ENCODE data around the gene TRAPPC3.

TRAPPC3 gene

DNA sequence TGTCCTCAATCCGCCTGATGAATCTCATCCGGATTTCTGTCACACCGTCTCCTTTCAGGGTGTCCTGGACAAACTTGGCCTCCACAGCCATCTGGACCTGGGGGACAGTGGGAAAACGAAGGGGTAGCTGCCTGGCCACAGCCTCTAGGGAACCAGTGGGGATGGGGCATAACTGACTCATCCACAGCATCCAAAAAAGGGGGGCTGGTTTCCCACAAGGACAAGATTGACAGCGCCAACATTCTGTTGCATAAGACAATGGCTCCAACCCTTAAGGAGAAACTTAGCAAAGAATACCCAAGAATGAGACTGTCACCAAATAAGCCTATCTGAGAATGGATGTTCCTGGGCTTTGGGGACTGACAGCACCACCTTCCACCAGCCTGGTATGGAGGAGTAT lies 12.1 kb downstream of the TRAPPC3 start:
- TF ChIP-seq GABPA (IDR thresholded peaks at IDR 0.05; ENCODE audit: low read depth) (no peak), SPI1 (IDR thresholded peaks at IDR 0.05; ENCODE audit: borderline replicate concordance, low read depth) (no peak), POLR2AphosphoS5 (IDR thresholded peaks at IDR 0.05; ENCODE audit: low read depth) (no peak)
- TF ChIP-seq, protein P1, sequence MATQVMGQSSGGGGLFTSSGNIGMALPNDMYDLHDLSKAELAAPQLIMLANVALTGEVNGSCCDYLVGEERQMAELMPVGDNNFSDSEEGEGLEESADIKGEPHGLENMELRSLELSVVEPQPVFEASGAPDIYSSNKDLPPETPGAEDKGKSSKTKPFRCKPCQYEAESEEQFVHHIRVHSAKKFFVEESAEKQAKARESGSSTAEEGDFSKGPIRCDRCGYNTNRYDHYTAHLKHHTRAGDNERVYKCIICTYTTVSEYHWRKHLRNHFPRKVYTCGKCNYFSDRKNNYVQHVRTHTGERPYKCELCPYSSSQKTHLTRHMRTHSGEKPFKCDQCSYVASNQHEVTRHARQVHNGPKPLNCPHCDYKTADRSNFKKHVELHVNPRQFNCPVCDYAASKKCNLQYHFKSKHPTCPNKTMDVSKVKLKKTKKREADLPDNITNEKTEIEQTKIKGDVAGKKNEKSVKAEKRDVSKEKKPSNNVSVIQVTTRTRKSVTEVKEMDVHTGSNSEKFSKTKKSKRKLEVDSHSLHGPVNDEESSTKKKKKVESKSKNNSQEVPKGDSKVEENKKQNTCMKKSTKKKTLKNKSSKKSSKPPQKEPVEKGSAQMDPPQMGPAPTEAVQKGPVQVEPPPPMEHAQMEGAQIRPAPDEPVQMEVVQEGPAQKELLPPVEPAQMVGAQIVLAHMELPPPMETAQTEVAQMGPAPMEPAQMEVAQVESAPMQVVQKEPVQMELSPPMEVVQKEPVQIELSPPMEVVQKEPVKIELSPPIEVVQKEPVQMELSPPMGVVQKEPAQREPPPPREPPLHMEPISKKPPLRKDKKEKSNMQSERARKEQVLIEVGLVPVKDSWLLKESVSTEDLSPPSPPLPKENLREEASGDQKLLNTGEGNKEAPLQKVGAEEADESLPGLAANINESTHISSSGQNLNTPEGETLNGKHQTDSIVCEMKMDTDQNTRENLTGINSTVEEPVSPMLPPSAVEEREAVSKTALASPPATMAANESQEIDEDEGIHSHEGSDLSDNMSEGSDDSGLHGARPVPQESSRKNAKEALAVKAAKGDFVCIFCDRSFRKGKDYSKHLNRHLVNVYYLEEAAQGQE (IDR thresholded peaks at IDR 0.05; ENCODE audit: insufficient replicate concordance, low read depth): no peak
- TF ChIP-seq, protein P2, sequence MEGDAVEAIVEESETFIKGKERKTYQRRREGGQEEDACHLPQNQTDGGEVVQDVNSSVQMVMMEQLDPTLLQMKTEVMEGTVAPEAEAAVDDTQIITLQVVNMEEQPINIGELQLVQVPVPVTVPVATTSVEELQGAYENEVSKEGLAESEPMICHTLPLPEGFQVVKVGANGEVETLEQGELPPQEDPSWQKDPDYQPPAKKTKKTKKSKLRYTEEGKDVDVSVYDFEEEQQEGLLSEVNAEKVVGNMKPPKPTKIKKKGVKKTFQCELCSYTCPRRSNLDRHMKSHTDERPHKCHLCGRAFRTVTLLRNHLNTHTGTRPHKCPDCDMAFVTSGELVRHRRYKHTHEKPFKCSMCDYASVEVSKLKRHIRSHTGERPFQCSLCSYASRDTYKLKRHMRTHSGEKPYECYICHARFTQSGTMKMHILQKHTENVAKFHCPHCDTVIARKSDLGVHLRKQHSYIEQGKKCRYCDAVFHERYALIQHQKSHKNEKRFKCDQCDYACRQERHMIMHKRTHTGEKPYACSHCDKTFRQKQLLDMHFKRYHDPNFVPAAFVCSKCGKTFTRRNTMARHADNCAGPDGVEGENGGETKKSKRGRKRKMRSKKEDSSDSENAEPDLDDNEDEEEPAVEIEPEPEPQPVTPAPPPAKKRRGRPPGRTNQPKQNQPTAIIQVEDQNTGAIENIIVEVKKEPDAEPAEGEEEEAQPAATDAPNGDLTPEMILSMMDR (IDR thresholded peaks at IDR 0.05; ENCODE audit: insufficient read depth, low read length): no peak
- no peaks in the 10 kb centered on the region for H3K27me3 ChIP-seq (ENCODE audit: insufficient read depth, poor library complexity, severe bottlenecking)
- H3K27ac ChIP-seq (replicated peaks): no peak overlapping the region

GRCh38 chr1:36136535-36136934 lies 12.8 kb downstream of the TRAPPC3 start:
- no peak overlapping the region for H3K27ac ChIP-seq (replicated peaks)
- H3K4me3 ChIP-seq (replicated peaks; ENCODE audit: insufficient read depth, low read length): no peak overlapping the region
- TF ChIP-seq POLR2AphosphoS5 (IDR thresholded peaks at IDR 0.05; ENCODE audit: low read depth) (no peak), GABPA (IDR thresholded peaks at IDR 0.05; ENCODE audit: low read depth) (no peak), SPI1 (IDR thresholded peaks at IDR 0.05; ENCODE audit: borderline replicate concordance, low read depth) (no peak)
- TF ChIP-seq, protein P2 (IDR thresholded peaks at IDR 0.05; ENCODE audit: insufficient read depth, low read length): no peak
- TF ChIP-seq, protein P1 (IDR thresholded peaks at IDR 0.05; ENCODE audit: insufficient replicate concordance, low read depth): no peak
- no peaks in the 10 kb centered on the region for H3K27me3 ChIP-seq (ENCODE audit: insufficient read depth, poor library complexity, severe bottlenecking)
- no peak for DNase-seq (ENCODE audit: low read depth in 1 of 2, low spot score in 1 of 2)

More for the DNA sequence above, 12.1 kb downstream of the TRAPPC3 start:
- H3K4me3 ChIP-seq (replicated peaks; ENCODE audit: insufficient read depth, low read length): no peak overlapping the region
- no peak for DNase-seq (ENCODE audit: low read depth in 1 of 2, low spot score in 1 of 2)

DNA sequence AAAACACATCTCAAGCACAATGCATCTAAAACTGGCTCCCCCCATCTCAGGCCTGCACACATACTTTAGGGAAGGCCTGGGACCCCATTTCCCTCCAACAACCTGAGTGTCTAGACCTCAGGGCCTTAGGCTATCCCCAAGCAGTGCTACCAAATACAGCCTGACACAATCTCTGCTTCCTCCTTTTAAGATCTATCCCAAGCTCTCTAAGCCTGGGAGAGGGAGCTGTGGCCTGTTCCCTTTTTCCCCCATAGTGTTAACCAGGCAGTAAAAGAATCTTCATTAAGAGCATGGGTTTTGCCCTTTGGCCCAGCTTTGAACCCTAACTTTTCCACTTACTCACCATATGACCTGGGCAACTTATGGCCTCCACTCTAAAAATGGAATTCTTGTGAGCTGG lies 13.5 kb downstream of the TRAPPC3 start:
- Histone ChIP-seq H3K27ac (replicated peaks) (no peak overlapping the region), H3K4me3 (replicated peaks; ENCODE audit: insufficient read depth, low read length) (no peak overlapping the region), H3K27me3 (ENCODE audit: insufficient read depth, poor library complexity, severe bottlenecking) (no peaks in the 10 kb centered on the region)
- no peak for DNase-seq (ENCODE audit: low read depth in 1 of 2, low spot score in 1 of 2)
- TF ChIP-seq, protein P2 (IDR thresholded peaks at IDR 0.05; ENCODE audit: insufficient read depth, low read length): no peak
- TF ChIP-seq POLR2AphosphoS5 (IDR thresholded peaks at IDR 0.05; ENCODE audit: low read depth) (no peak), GABPA (IDR thresholded peaks at IDR 0.05; ENCODE audit: low read depth) (no peak), SPI1 (IDR thresholded peaks at IDR 0.05; ENCODE audit: borderline replicate concordance, low read depth) (no peak)
- TF ChIP-seq, protein P1 (IDR thresholded peaks at IDR 0.05; ENCODE audit: insufficient replicate concordance, low read depth): no peak

Measured in HL-60 (cell line).